ENCODE measurements around the gene ETFA. TPM values are rescaled to one million over a fixed set of nuclear protein-coding genes. Genes with fewer than 3 reads are reported as not detected.

ETFA gene
- total RNA-seq, 4 donors from 2014 or later: 65.8 to 195 (median 159) TPM

GRCh38 chr15:76197703-76198455, 113.4 kb downstream of the ETFA start:
- in situ Hi-C loops (cut with MboI; ENCODE audit: low pct_ligation_motif_present in 1 of 4, low pct_unique_long_range_greater_than_20kb in 1 of 4, low sequenced_read_pairs in 3 of 4) (loop anchor here in 2 of 4 donors (25.0 kb wide), 2 partner anchors 139 to 664 kb away; partner anchors contain the start of gene ISL2 (in 1 of the 2)), intact Hi-C loops (cut with DNase I; ENCODE audit: low total_unique reads) (loop anchor here (10.0 kb wide), 1 partner anchor 137 kb away; the partner anchor contains the start of gene ISL2)
- H3K4me3 ChIP-seq: no peak overlapping the region
- H3K4me1 ChIP-seq: peaks cover 23 to 30% (median 27%) of the 10 kb centered on the region in 4 donors
- no peak for TF ChIP-seq POLR2A (IDR thresholded peaks at IDR 0.05)
- TF ChIP-seq POLR2AphosphoS5 (IDR thresholded peaks at IDR 0.05): no peak
- TF ChIP-seq CTCF (IDR thresholded peaks at IDR 0.05): no peak
- TF ChIP-seq EP300 (IDR thresholded peaks at IDR 0.05; ENCODE audit: low read depth): no peak
- peak overlapping the region in 1 of 4 donors; percentile 68 for H3K27ac ChIP-seq
- H3K27me3 ChIP-seq: no peaks in the 10 kb centered on the region
- no peaks in the 10 kb centered on the region for H3K9me3 ChIP-seq
- peak; percentile 39 for DNase-seq
- WGBS, 2 donors (ENCODE audit: low coverage in 1 of 2): 81% methylated on average over 7 of the region's 8 CpGs; no CpG with 5 or more reads in 1 of the 2 donors
- no peaks in the 10 kb centered on the region for H3K36me3 ChIP-seq

- no peak for TF ChIP-seq POLR2A (IDR thresholded peaks at IDR 0.05)
- peak in 1 of 5 experiments; percentile 26 for TF ChIP-seq CTCF (IDR thresholded peaks at IDR 0.05)
- TF ChIP-seq POLR2AphosphoS5 (IDR thresholded peaks at IDR 0.05): peak; percentile 48 to 64 (median 63)
- Histone ChIP-seq H3K27me3 (peaks cover 9% of the 10 kb centered on the region), H3K4me3 (no peak overlapping the region), H3K27ac (peak overlapping the region; percentile 43 to 68 (median 64)), H3K4me1 (peaks cover 24 to 30% (median 28%) of the 10 kb centered on the region in 4 donors), H3K36me3 (no peaks in the 10 kb centered on the region), H3K9me3 (no peaks in the 10 kb centered on the region)
- 0 to 35% methylated on average over 1 to 18 of the region's 18 CpGs for WGBS, 2 donors (ENCODE audit: low coverage in 1 of 2)
- in situ Hi-C loops (cut with MboI; ENCODE audit: low pct_ligation_motif_present in 1 of 4, low pct_unique_long_range_greater_than_20kb in 1 of 4, low sequenced_read_pairs in 3 of 4): loop anchor here in 2 of 4 donors (25.0 kb wide), 2 partner anchors 141 to 666 kb away; partner anchors contain the start of gene ISL2 (in 1 of the 2)
- intact Hi-C loops (cut with DNase I; ENCODE audit: low total_unique reads): loop anchor here (10.0 kb wide), 1 partner anchor 138 kb away; the partner anchor contains the start of gene ISL2
- peak; percentile 79 for DNase-seq
These were observed 114.7 kb downstream of the ETFA start for GRCh38 chr15:76196269-76197231.

GRCh38 chr15:76195506-76196268, 115.6 kb downstream of the ETFA start:
- in situ Hi-C loops (cut with MboI; ENCODE audit: low pct_ligation_motif_present in 1 of 4, low pct_unique_long_range_greater_than_20kb in 1 of 4, low sequenced_read_pairs in 3 of 4): loop anchor here in 2 of 4 donors (25.0 kb wide), 2 partner anchors 142 to 667 kb away; partner anchors contain the start of gene ISL2 (in 1 of the 2)
- no peaks in the 10 kb centered on the region for H3K36me3 ChIP-seq

More at GRCh38 chr15:76195506-76196268, 115.6 kb downstream of the ETFA start:
- Histone ChIP-seq H3K9me3 (no peaks in the 10 kb centered on the region), H3K4me1 (peaks cover 31 to 39% (median 35%) of the 10 kb centered on the region in 4 donors), H3K4me3 (no peak overlapping the region), H3K27me3 (peaks cover 15% of the 10 kb centered on the region), H3K27ac (peak overlapping the region in 2 of 4 donors; percentile 43 to 68)
- 92% methylated on average over 7 of the region's 7 CpGs; no CpG with 5 or more reads in 1 of the 2 donors for WGBS, 2 donors (ENCODE audit: low coverage in 1 of 2)
- intact Hi-C loops (cut with DNase I; ENCODE audit: low total_unique reads): loop anchor here (10.0 kb wide), 1 partner anchor 139 kb away; the partner anchor contains the start of gene ISL2
- TF ChIP-seq POLR2AphosphoS5 (IDR thresholded peaks at IDR 0.05) (no peak), EP300 (IDR thresholded peaks at IDR 0.05; ENCODE audit: low read depth) (no peak), POLR2A (IDR thresholded peaks at IDR 0.05) (no peak), CTCF (IDR thresholded peaks at IDR 0.05) (no peak)
- no peak for DNase-seq
